Activated CD4-positive, alpha-beta memory T cell treated with anti-CD3 and anti-CD28 coated beads, Interleukin-2, amount 10 ng/mL, durations not matched to agents 7 days and 5 days (primary cell): ENCODE data around the gene CAMK2D. TPM values are rescaled to one million over a fixed set of nuclear protein-coding genes. Genes with fewer than 3 reads are reported as not detected.

Experiments used
- CTCF ChIA-PET: fragments of 350-600 bp; sonication (Branson Sonifier 250); formaldehyde crosslinking; loops from one replicate; lab custom pipeline; 2021; ENCODE audit warnings: antibody characterized with exemption, inconsistent platforms; lab: Charles Lee
- POLR2A ChIA-PET: fragments of 350-600 bp; sonication (Branson Sonifier 250); formaldehyde crosslinking; loops from one replicate; lab custom pipeline; 2021; ENCODE audit warnings: antibody characterized with exemption; lab: Charles Lee
- DNase-seq: peaks from one replicate; pipeline ENCODE4 v3.0.0-alpha.2; 2020
- H3K27ac Mint-ChIP-seq: one replicate; pipeline ENCODE4 v1.8.0; 2021; ENCODE audit warnings: mild to moderate bottlenecking, mixed read lengths
- H3K27me3 Mint-ChIP-seq: one replicate; pipeline ENCODE4 v1.8.0; 2021; ENCODE audit warnings: mixed read lengths
- H3K36me3 Mint-ChIP-seq: one replicate; pipeline ENCODE4 v1.8.0; 2021; ENCODE audit warnings: low read depth, mixed read lengths
- H3K4me1 Mint-ChIP-seq: one replicate; pipeline ENCODE4 v1.8.0; 2021; ENCODE audit warnings: mixed read lengths
- H3K4me3 Mint-ChIP-seq: one replicate; pipeline ENCODE4 v1.8.0; 2021; ENCODE audit warnings: mild to moderate bottlenecking, mixed read lengths
- H3K9me3 Mint-ChIP-seq: one replicate; pipeline ENCODE4 v1.8.0; 2021; ENCODE audit warnings: mixed read lengths
- total RNA-seq, 2 experiments: library from RNA; stranded (reverse); gene quantifications; one replicate each; pipeline ENCODE4 v1.2.3, GENCODE V29; 2021

CAMK2D gene
- total RNA-seq, 2 experiments from 2014 or later: 41.7 to 43.0 TPM

DNA sequence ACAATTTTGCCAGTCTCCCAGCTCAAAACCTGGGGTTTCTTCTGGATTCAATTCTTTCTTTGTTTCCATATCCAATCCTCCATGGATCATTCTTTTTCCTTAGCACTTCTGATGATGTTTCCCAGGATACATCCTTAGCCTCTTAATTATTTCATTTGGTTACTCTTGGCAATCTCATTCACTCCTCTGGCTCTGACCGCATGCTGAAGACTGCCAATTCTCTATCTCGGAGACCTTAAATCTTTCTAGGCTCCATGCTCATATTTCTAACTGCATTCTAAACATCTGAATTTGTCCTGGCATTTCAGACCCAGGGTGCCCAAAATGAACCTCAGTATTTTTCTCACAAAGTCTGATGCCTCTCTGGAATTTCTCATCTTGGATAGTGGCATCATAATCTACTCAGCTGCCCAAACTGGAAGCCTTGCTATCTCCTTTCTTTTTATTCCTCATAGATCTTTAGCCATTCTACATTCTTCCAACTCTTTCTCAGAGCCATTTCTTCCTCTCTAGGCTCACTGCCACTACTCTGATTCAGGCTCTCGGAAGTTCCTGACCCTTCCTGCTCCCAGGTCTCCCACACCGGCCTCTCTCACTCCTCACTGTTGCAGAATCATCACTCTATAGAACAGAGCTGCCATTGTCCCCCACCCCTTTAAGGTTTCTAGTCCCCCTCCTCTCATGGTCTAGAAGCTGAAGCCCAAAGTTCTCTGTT, 290.2 kb downstream of the CAMK2D start:
- Mint-ChIP-seq H3K27ac (no peak overlapping the region), H3K9me3 (peaks cover under 1% of the 10 kb centered on the region), H3K36me3 (peaks cover 29% of the 10 kb centered on the region), H3K4me1 (peaks cover 27% of the 10 kb centered on the region), H3K4me3 (no peak overlapping the region), H3K27me3 (no peaks in the 10 kb centered on the region)
- POLR2A ChIA-PET: no interaction called here
- no peak for DNase-seq
- CTCF ChIA-PET: no interaction called here

GRCh38 chr4:113469926-113470325, 291.6 kb downstream of the CAMK2D start:
- peaks cover 24% of the 10 kb centered on the region for H3K36me3 Mint-ChIP-seq
- no peak for DNase-seq
- no peak overlapping the region for H3K4me3 Mint-ChIP-seq
- H3K27ac Mint-ChIP-seq: no peak overlapping the region
- peaks cover 24% of the 10 kb centered on the region for H3K4me1 Mint-ChIP-seq
- H3K27me3 Mint-ChIP-seq: no peaks in the 10 kb centered on the region
- CTCF ChIA-PET: no interaction called here
- POLR2A ChIA-PET: no interaction called here
- H3K9me3 Mint-ChIP-seq: no peaks in the 10 kb centered on the region

GRCh38 chr4:113469023-113469390, 292.5 kb downstream of the CAMK2D start:
- no peaks in the 10 kb centered on the region for H3K9me3 Mint-ChIP-seq
- POLR2A ChIA-PET: no interaction called here
- H3K36me3 Mint-ChIP-seq: peaks cover 25% of the 10 kb centered on the region
- H3K4me3 Mint-ChIP-seq: no peak overlapping the region
- no peaks in the 10 kb centered on the region for H3K27me3 Mint-ChIP-seq
- H3K27ac Mint-ChIP-seq: no peak overlapping the region
- peaks cover 21% of the 10 kb centered on the region for H3K4me1 Mint-ChIP-seq
- no peak for DNase-seq
- CTCF ChIA-PET: no interaction called here

DNA sequence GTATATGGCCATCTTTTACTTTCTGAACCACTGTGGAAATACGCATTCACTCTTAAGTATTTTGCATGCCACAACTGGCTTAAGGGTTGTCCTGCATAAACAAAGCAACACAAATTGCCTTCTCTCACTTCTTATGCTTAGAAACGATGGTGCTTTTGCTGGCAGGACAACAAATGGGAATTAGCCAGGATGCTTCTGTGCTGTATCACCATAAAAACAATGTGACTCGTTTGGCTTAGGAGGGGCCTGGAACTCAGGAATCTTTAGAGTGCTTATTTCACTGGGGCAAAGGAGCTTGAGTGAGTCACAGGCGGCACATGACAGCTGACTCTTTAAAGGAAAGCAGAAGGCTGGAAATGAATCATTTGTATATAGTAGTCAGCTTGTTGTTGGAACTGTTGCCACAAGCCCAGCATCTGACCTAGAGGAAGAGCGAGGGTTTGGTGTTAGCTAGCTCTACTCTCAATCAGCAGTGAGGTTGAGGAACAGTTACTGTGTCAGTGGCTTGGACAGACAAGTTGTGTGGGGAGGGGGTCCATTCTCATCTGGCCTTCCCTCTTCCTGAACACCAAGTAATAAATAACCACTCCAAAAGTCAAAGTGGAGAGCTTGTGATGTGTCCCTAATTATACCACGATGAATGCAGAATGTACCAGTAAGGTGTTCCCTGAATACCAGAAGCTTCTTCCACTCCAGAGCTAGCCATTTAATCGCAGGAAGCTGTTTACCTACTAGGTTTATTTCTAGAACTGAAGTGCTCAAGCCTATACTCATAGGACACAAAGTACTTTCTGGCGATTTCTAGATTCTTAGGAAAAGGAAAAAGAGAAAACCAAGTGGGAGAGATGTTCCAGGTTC, 293.1 kb downstream of the CAMK2D start:
- Mint-ChIP-seq H3K9me3 (no peaks in the 10 kb centered on the region), H3K4me1 (peaks cover 21% of the 10 kb centered on the region), H3K36me3 (peaks cover 25% of the 10 kb centered on the region), H3K27me3 (no peaks in the 10 kb centered on the region), H3K27ac (no peak overlapping the region), H3K4me3 (no peak overlapping the region)
- peak; percentile 36 for DNase-seq
- POLR2A ChIA-PET: no interaction called here
- CTCF ChIA-PET: interaction anchor here (2.1 kb wide), 1 partner anchor 74 kb away, joined by 6 read pairs; no protein-coding TSS in a partner anchor

- Mint-ChIP-seq H3K36me3 (peaks cover 25% of the 10 kb centered on the region), H3K4me3 (no peak overlapping the region), H3K4me1 (peaks cover 21% of the 10 kb centered on the region), H3K9me3 (no peaks in the 10 kb centered on the region), H3K27ac (no peak overlapping the region), H3K27me3 (no peaks in the 10 kb centered on the region)
- CTCF ChIA-PET: interaction anchor here (0.5 to 2.1 kb wide), 2 partner anchors 73 to 98 kb away, joined by 3 to 6 read pairs; no protein-coding TSS in a partner anchor
- POLR2A ChIA-PET: no interaction called here
- DNase-seq: no peak
Measured at GRCh38 chr4:113467581-113467980, 294.0 kb downstream of the CAMK2D start.

GRCh38 chr4:113462286-113462685, 299.3 kb downstream of the CAMK2D start:
- H3K36me3 Mint-ChIP-seq: peaks cover 27% of the 10 kb centered on the region
- no peak overlapping the region for H3K4me3 Mint-ChIP-seq
- DNase-seq: no peak
- H3K9me3 Mint-ChIP-seq: no peaks in the 10 kb centered on the region
- no peak overlapping the region for H3K27ac Mint-ChIP-seq
- POLR2A ChIA-PET: no interaction called here
- no peaks in the 10 kb centered on the region for H3K4me1 Mint-ChIP-seq
- CTCF ChIA-PET: no interaction called here
- H3K27me3 Mint-ChIP-seq: no peaks in the 10 kb centered on the region

GRCh38 chr4:113461281-113461680, 300.3 kb downstream of the CAMK2D start:
- Mint-ChIP-seq H3K4me1 (no peaks in the 10 kb centered on the region), H3K27me3 (no peaks in the 10 kb centered on the region), H3K4me3 (no peak overlapping the region), H3K36me3 (peaks cover 36% of the 10 kb centered on the region), H3K27ac (no peak overlapping the region), H3K9me3 (no peaks in the 10 kb centered on the region)
- no peak for DNase-seq
- ChIA-PET CTCF (no interaction called here), POLR2A (no interaction called here)

GRCh38 chr4:113457886-113458285, 303.7 kb downstream of the CAMK2D start:
- ChIA-PET CTCF (no interaction called here), POLR2A (no interaction called here)
- H3K36me3 Mint-ChIP-seq: peaks cover 37% of the 10 kb centered on the region
- no peaks in the 10 kb centered on the region for H3K27me3 Mint-ChIP-seq
- H3K4me1 Mint-ChIP-seq: peaks cover 2% of the 10 kb centered on the region
- H3K4me3 Mint-ChIP-seq: no peak overlapping the region
- no peak for DNase-seq
- H3K9me3 Mint-ChIP-seq: no peaks in the 10 kb centered on the region
- H3K27ac Mint-ChIP-seq: no peak overlapping the region

DNA sequence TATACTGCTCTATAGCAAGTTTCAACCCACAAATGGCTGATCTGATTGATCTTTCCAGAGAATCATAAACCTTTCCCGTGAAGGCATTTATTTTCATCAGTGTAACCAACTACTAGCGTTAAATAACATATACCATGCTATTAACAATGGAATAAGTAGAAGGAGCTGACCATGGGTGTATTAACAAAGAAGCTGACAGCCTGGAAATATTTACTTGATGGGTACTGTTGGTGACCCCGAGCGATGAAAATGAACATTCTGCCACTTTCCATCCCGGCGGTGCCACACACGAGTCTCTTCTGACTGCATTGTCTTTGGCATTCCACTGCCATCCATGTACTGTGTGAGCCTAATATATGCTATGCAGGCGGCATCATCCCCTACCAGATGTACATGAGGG, 304.4 kb downstream of the CAMK2D start:
- DNase-seq: no peak
- no peaks in the 10 kb centered on the region for H3K9me3 Mint-ChIP-seq
- no peak overlapping the region for H3K4me3 Mint-ChIP-seq
- peaks cover 37% of the 10 kb centered on the region for H3K36me3 Mint-ChIP-seq
- POLR2A ChIA-PET: no interaction called here
- H3K4me1 Mint-ChIP-seq: peaks cover 2% of the 10 kb centered on the region
- CTCF ChIA-PET: no interaction called here
- H3K27me3 Mint-ChIP-seq: no peaks in the 10 kb centered on the region
- H3K27ac Mint-ChIP-seq: no peak overlapping the region

GRCh38 chr4:113455061-113455460, 306.5 kb downstream of the CAMK2D start:
- Mint-ChIP-seq H3K4me1 (peaks cover 2% of the 10 kb centered on the region), H3K9me3 (no peaks in the 10 kb centered on the region), H3K4me3 (no peak overlapping the region), H3K27ac (no peak overlapping the region), H3K36me3 (peaks cover 36% of the 10 kb centered on the region), H3K27me3 (no peaks in the 10 kb centered on the region)
- POLR2A ChIA-PET: no interaction called here
- CTCF ChIA-PET: no interaction called here
- DNase-seq: no peak

GRCh38 chr4:113452868-113453620, 308.5 kb downstream of the CAMK2D start:
- ChIA-PET CTCF (no interaction called here), POLR2A (interaction anchor here (1.5 kb wide), 1 partner anchor 15 kb away, joined by 3 read pairs; no protein-coding TSS in a partner anchor)
- H3K27me3 Mint-ChIP-seq: no peaks in the 10 kb centered on the region
- DNase-seq: no peak
- H3K27ac Mint-ChIP-seq: no peak overlapping the region
- peaks cover 29% of the 10 kb centered on the region for H3K36me3 Mint-ChIP-seq
- H3K4me3 Mint-ChIP-seq: no peak overlapping the region
- no peaks in the 10 kb centered on the region for H3K9me3 Mint-ChIP-seq
- H3K4me1 Mint-ChIP-seq: peaks cover 2% of the 10 kb centered on the region

GRCh38 chr4:113452152-113452551, 309.4 kb downstream of the CAMK2D start:
- ChIA-PET POLR2A (no interaction called here), CTCF (no interaction called here)
- H3K9me3 Mint-ChIP-seq: no peaks in the 10 kb centered on the region
- no peak overlapping the region for H3K27ac Mint-ChIP-seq
- no peaks in the 10 kb centered on the region for H3K27me3 Mint-ChIP-seq
- H3K4me1 Mint-ChIP-seq: peaks cover 2% of the 10 kb centered on the region
- H3K36me3 Mint-ChIP-seq: peaks cover 23% of the 10 kb centered on the region
- no peak overlapping the region for H3K4me3 Mint-ChIP-seq
- no peak for DNase-seq
